CD14-positive monocyte (primary cell): ENCODE results near the gene OR13C5. TPM values are rescaled to one million over a fixed set of nuclear protein-coding genes. Genes with fewer than 3 reads are reported as not detected.

Source experiments
- DNase-seq, 3 donors: peaks; one replicate each; pipeline ENCODE4 v3.0.0-alpha.2; 2011 to 2022
- H2AFZ ChIP-seq: 2 replicates; pipeline ENCODE4 v1.6.0; 2012; ENCODE audit warnings: mild to moderate bottlenecking, low read depth, low read length, inconsistent platforms; ENCODE audit not compliant: insufficient read depth, poor library complexity, severe bottlenecking
- H3K27ac ChIP-seq, 2 donors: 1 replicate in 1 of 2; 2 replicates in 1 of 2; pipeline ENCODE4 v1.5.1; 2012 to 2013; ENCODE audit warnings: low read length in 2 of 2, control low read depth in 1 of 2, inconsistent platforms in 1 of 2, low read depth in 1 of 2, mild to moderate bottlenecking in 1 of 2
- H3K27me3 ChIP-seq, 2 donors: one replicate each; pipeline versions ENCODE4 v1.6.0 to v1.6.1; 2011 to 2013; ENCODE audit warnings: low read length in 2 of 2; ENCODE audit not compliant: control insufficient read depth in 2 of 2, insufficient read depth in 2 of 2
- H3K36me3 ChIP-seq, 2 donors: replicated peaks in 1 of 2; 1 replicate in 1 of 2; 2 replicates in 1 of 2; pipeline versions ENCODE4 v1.5.1 to v1.6.1; 2012 to 2013; ENCODE audit warnings: low read length in 2 of 2, control low read depth in 1 of 2, inconsistent platforms in 1 of 2, mild to moderate bottlenecking in 1 of 2; ENCODE audit not compliant: insufficient read depth in 2 of 2, control insufficient read depth in 1 of 2
- H3K4me1 ChIP-seq, 2 donors: 1 replicate in 1 of 2; 2 replicates in 1 of 2; pipeline versions ENCODE4 v1.5.1 to v1.6.1; 2012 to 2013; ENCODE audit warnings: low read length in 2 of 2, control low read depth in 1 of 2, inconsistent platforms in 1 of 2, mild to moderate bottlenecking in 1 of 2, moderate library complexity in 1 of 2; ENCODE audit not compliant: insufficient read depth in 2 of 2, control insufficient read depth in 1 of 2
- H3K4me2 ChIP-seq: replicated peaks from 2 replicates; pipeline ENCODE3; 2012; ENCODE audit warnings: low read length, moderate library complexity, mild to moderate bottlenecking; ENCODE audit not compliant: poor library complexity, severe bottlenecking; ENCODE audit errors: extremely low read depth
- H3K4me3 ChIP-seq, 3 experiments: fragments of 200-600 bp in 1 of 3; sonication (generic) in 1 of 3; replicated peaks in 1 of 3; 1 replicate in 2 of 3; 2 replicates in 1 of 3; pipeline ENCODE4 v1.5.1; 2011 to 2013; ENCODE audit warnings: low read length in 3 of 3, mild to moderate bottlenecking in 3 of 3, control low read depth in 2 of 3, low read depth in 2 of 3, inconsistent platforms in 1 of 3, moderate library complexity in 1 of 3
- H3K79me2 ChIP-seq: 2 replicates; pipeline ENCODE4 v1.6.0; 2012; ENCODE audit warnings: mild to moderate bottlenecking, control low read depth, inconsistent platforms, low read length, moderate library complexity; ENCODE audit not compliant: insufficient read depth
- H3K9ac ChIP-seq: 2 replicates; pipeline ENCODE4 v1.6.0; 2017; ENCODE audit warnings: low read length, mild to moderate bottlenecking; ENCODE audit not compliant: insufficient read depth, poor library complexity, severe bottlenecking
- H3K9me3 ChIP-seq, 2 donors: replicated peaks in 1 of 2; 1 replicate in 1 of 2; 2 replicates in 1 of 2; pipeline versions ENCODE4 v1.5.1 to v1.6.1; 2012 to 2013; ENCODE audit warnings: low read length in 2 of 2, control low read depth in 1 of 2; ENCODE audit not compliant: control insufficient read depth in 1 of 2, insufficient read depth in 1 of 2
- H4K20me1 ChIP-seq: 2 replicates; pipeline ENCODE4 v1.6.0; 2012; ENCODE audit warnings: mild to moderate bottlenecking, low read length, control low read depth, moderate library complexity; ENCODE audit not compliant: insufficient read depth
- H3K27ac Mint-ChIP-seq, 7 donors: one replicate each; pipeline ENCODE4 v1.8.0; 2020; ENCODE audit warnings: mild to moderate bottlenecking in 7 of 7, mixed read lengths in 7 of 7, moderate library complexity in 6 of 7, inconsistent platforms in 2 of 7
- H3K27me3 Mint-ChIP-seq, 3 donors: one replicate each; pipeline ENCODE4 v1.8.0; 2021 to 2022; ENCODE audit warnings: low read depth in 3 of 3, mild to moderate bottlenecking in 3 of 3, mixed read lengths in 3 of 3, moderate library complexity in 3 of 3, inconsistent platforms in 1 of 3
- H3K36me3 Mint-ChIP-seq, 2 donors: one replicate each; pipeline ENCODE4 v1.8.0; 2020; ENCODE audit warnings: mixed read lengths in 2 of 2, inconsistent platforms in 1 of 2, mild to moderate bottlenecking in 1 of 2
- H3K4me1 Mint-ChIP-seq: one replicate; pipeline ENCODE4 v1.8.0; 2020; ENCODE audit warnings: mild to moderate bottlenecking, mixed read lengths
- H3K4me3 Mint-ChIP-seq, 2 donors: one replicate each; pipeline ENCODE4 v1.8.0; 2020; ENCODE audit warnings: mild to moderate bottlenecking in 2 of 2, mixed read lengths in 2 of 2, moderate library complexity in 1 of 2
- H3K9me3 Mint-ChIP-seq, 7 donors: one replicate each; pipeline ENCODE4 v1.8.0; 2020 to 2022; ENCODE audit warnings: mixed read lengths in 7 of 7, mild to moderate bottlenecking in 6 of 7, moderate library complexity in 6 of 7, inconsistent platforms in 2 of 7
- CTCF ChIP-seq: fragments of 200-600 bp; IDR thresholded peaks from one replicate; pipeline ENCODE4 v1.8.0; 2022; ENCODE audit warnings: antibody characterized with exemption, mild to moderate bottlenecking
- WGBS: methylation state at CpG from one replicate; pipeline ENCODE4 v1.1.5; 2013; ENCODE audit warnings: missing lambda C conversion rate; ENCODE audit not compliant: insufficient coverage; 5-methylcytosine and 5-hydroxymethylcytosine counted together
- intact Hi-C, 2 donors: fragments of 100-400 bp; cut with micrococcal nuclease; formaldehyde crosslinking; loops; one replicate each; pipeline versions ENCODE4 v1.15.0 to v1.15.1; 2023
- polyA plus RNA-seq, 3 donors: library from polyadenylated mRNA; depleted of rRNA in 1 of 3; unstranded in 2 of 3; stranded (reverse) in 1 of 3; fragments of 300-500 nt in 2 of 3; fragments of >200 nt in 1 of 3; fragmentation: Illumina TruSeq in 2 of 3; gene quantifications; 1 replicate in 2 of 3; 2 replicates in 1 of 3; pipeline ENCODE4 v1.2.3, GENCODE V29; 2012 to 2021

The OR13C5 gene
- polyA plus RNA-seq, 3 donors = not detected

DNA sequence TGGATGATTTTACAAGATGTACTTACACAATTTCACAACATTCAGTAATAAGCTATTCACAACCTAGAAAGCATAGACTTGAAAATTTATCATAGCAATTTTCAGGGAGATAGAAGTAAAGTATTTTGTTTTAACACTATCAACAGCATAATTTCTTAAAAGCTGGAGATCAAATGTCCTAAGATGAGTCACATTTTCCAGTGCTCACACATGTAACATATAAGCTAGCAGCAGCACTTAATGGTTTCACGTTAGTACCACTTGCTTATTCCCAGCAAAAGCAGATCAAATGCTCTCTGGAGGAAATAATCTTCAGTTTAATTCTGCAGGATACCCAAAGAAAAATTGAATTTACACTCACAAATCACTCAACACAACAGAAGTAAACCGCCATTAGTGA, 23.8 kb downstream of the OR13C5 start:
- no peaks in the 10 kb centered on the region for H3K27me3 ChIP-seq
- 100% methylated on average over 1 of the region's 2 CpGs for WGBS

GRCh38 chr9:104572612-104573011, 26.6 kb downstream of the OR13C5 start:
- Histone ChIP-seq H3K9ac (no peak overlapping the region), H3K27me3 (no peaks in the 10 kb centered on the region), H4K20me1 (no peaks in the 10 kb centered on the region), H3K79me2 (no peaks in the 10 kb centered on the region), H3K4me3 (no peak overlapping the region), H3K4me2 (no peak overlapping the region), H3K36me3 (no peaks in the 10 kb centered on the region), H3K9me3 (peaks cover 3 to 9% of the 10 kb centered on the region in 2 donors), H2AFZ (no peak overlapping the region), H3K27ac (no peak overlapping the region), H3K4me1 (no peaks in the 10 kb centered on the region)
- H3K27ac Mint-ChIP-seq = no peak overlapping the region
- H3K4me1 Mint-ChIP-seq = no peaks in the 10 kb centered on the region
- DNase-seq = no peak
- H3K9me3 Mint-ChIP-seq = peaks cover 0 to 18% (median 11%) of the 10 kb centered on the region in 7 donors
- no peak overlapping the region for H3K4me3 Mint-ChIP-seq
- no CpG with 5 or more reads among the region's 1 CpG for WGBS
- no peaks in the 10 kb centered on the region for H3K36me3 Mint-ChIP-seq
- TF ChIP-seq CTCF = no peak
- no peaks in the 10 kb centered on the region for H3K27me3 Mint-ChIP-seq
- intact Hi-C loops = no loop called here

More for the DNA sequence above, 23.8 kb downstream of the OR13C5 start:
- Histone ChIP-seq H3K27ac (no peak overlapping the region), H3K79me2 (no peaks in the 10 kb centered on the region), H3K9me3 (no peaks in the 10 kb centered on the region), H3K36me3 (no peaks in the 10 kb centered on the region), H3K4me3 (no peak overlapping the region), H3K9ac (no peak overlapping the region), H3K4me1 (no peaks in the 10 kb centered on the region), H3K4me2 (no peak overlapping the region), H2AFZ (no peak overlapping the region), H4K20me1 (no peaks in the 10 kb centered on the region)
- H3K4me1 Mint-ChIP-seq = no peaks in the 10 kb centered on the region
- H3K4me3 Mint-ChIP-seq = no peak overlapping the region
- no peaks in the 10 kb centered on the region for H3K27me3 Mint-ChIP-seq
- no peaks in the 10 kb centered on the region for H3K36me3 Mint-ChIP-seq
- H3K27ac Mint-ChIP-seq = no peak overlapping the region
- intact Hi-C loops = no loop called here
- no peak for DNase-seq
- no peak for TF ChIP-seq CTCF
- H3K9me3 Mint-ChIP-seq = peaks cover 0 to 11% (median 7%) of the 10 kb centered on the region in 7 donors
